ENCODE data around the gene ANGPTL5.

Gene ANGPTL5

DNA sequence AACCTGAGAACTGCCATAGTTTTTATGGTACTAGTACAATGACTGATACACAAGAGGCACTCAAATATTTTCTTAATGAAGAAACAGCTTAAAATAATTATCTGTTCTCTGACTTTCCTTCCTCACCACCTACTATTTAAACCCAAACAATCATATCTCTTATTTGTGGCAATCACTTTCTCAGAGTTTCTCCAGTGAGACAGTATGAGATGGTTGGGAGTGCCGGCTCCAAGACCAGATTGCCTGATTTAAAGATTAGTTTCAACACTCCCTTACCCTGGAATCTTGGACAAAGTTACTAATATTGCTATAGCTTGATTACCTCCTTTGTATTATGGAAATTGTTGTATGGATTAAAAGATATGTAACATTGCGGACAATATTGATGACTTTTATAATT is 7.2 kb downstream of the ANGPTL5 start:
- ChIA-PET CTCF (interaction anchor here (3.6 kb wide), 1 partner anchor 48 kb away, joined by 21 read pairs; no protein-coding TSS in a partner anchor), POLR2A (no interaction called here)
- no peak for DNase-seq (ENCODE audit: low read depth, low spot score)
- no peak for TF ChIP-seq CTCF (IDR thresholded peaks at IDR 0.05; ENCODE audit: insufficient read depth, low read length, missing control alignments)
- no peak overlapping the region for H3K4me3 ChIP-seq (ENCODE audit: low read depth, low read length)

DNA sequence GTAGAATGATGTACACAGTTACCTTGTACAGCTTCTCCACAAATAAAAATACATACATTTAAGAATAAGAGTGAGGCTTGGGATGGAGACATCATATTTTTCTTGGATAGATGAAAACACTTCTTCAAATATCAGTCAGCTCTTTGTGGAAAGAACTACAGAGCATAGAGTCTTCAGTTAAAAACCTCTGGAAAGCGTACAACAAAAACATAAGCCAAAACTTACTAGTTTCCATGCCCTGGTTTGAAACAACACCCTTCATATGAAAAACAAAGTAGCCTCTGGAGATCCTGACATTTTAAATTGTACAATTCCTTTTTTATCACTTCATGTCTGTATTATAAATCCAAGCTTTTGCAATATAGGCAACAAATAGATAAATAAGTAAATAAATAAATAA is 8.5 kb downstream of the ANGPTL5 start:
- CTCF ChIA-PET, result interaction anchor here (0.8 to 3.6 kb wide), 5 partner anchors 9 to 57 kb away, joined by 3 to 21 read pairs (median 6); no protein-coding TSS in a partner anchor
- no peak for DNase-seq (ENCODE audit: low read depth, low spot score)
- no peak for TF ChIP-seq CTCF (IDR thresholded peaks at IDR 0.05; ENCODE audit: insufficient read depth, low read length, missing control alignments)
- no peak overlapping the region for H3K4me3 ChIP-seq (ENCODE audit: low read depth, low read length)
- POLR2A ChIA-PET, result no interaction called here

GRCh38 chr11:101894505-101894904 is 21.8 kb downstream of the ANGPTL5 start:
- no peak overlapping the region for H3K4me3 ChIP-seq (ENCODE audit: low read depth, low read length)
- CTCF ChIA-PET, result interaction anchor here (1.7 to 2.4 kb wide), 2 partner anchors 14 to 46 kb away, joined by 4 to 14 read pairs; no protein-coding TSS in a partner anchor
- POLR2A ChIA-PET, result no interaction called here
- TF ChIP-seq CTCF (IDR thresholded peaks at IDR 0.05; ENCODE audit: insufficient read depth, low read length, missing control alignments), result no peak
- DNase-seq (ENCODE audit: low read depth, low spot score), result no peak

- CTCF ChIA-PET, result interaction anchor here (0.6 to 1.1 kb wide), 3 partner anchors 8 to 42 kb away, joined by 3 read pairs; no protein-coding TSS in a partner anchor
- DNase-seq (ENCODE audit: low read depth, low spot score), result no peak
- POLR2A ChIA-PET, result no interaction called here
- no peak for TF ChIP-seq CTCF (IDR thresholded peaks at IDR 0.05; ENCODE audit: insufficient read depth, low read length, missing control alignments)
- no peak overlapping the region for H3K4me3 ChIP-seq (ENCODE audit: low read depth, low read length)
Measured at GRCh38 chr11:101889767-101890166, 26.6 kb downstream of the ANGPTL5 start.

DNA sequence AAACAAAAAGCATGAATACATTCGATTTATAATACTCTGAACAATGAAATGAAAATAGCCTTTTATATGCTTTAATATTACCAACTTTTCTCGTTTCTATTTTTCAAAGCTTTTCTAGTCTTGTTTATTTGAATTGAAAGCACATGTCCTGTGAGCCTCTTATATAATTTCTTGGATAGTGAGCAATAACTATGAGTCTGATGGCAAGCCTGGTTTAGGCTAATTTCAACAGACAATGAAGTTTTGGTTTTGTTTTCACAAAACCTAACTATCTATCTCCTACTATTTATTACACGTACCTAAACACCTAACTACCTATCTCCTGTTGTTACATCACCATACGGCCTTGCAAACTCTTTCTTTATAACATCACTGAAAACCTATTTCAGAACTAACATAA is 30.7 kb downstream of the ANGPTL5 start:
- no peak for TF ChIP-seq CTCF (IDR thresholded peaks at IDR 0.05; ENCODE audit: insufficient read depth, low read length, missing control alignments)
- no peak for DNase-seq (ENCODE audit: low read depth, low spot score)
- H3K4me3 ChIP-seq (ENCODE audit: low read depth, low read length), result no peak overlapping the region
- POLR2A ChIA-PET, result no interaction called here
- CTCF ChIA-PET, result interaction anchor here (0.9 to 1.3 kb wide), 3 partner anchors 17 to 25 kb away, joined by 3 to 10 read pairs (median 6); no protein-coding TSS in a partner anchor

GRCh38 chr11:101881586-101881985 is 34.7 kb downstream of the ANGPTL5 start:
- no peak overlapping the region for H3K4me3 ChIP-seq (ENCODE audit: low read depth, low read length)
- no peak for TF ChIP-seq CTCF (IDR thresholded peaks at IDR 0.05; ENCODE audit: insufficient read depth, low read length, missing control alignments)
- ChIA-PET POLR2A (no interaction called here), CTCF (interaction anchor here (0.9 to 3.0 kb wide), 10 partner anchors 9 to 126 kb away, joined by 3 to 25 read pairs (median 7); no protein-coding TSS in a partner anchor)
- no peak for DNase-seq (ENCODE audit: low read depth, low spot score)
